Endothelial cell of umbilical vein (primary cell): ENCODE results near the gene ARHGAP28.

Experiments
- CTCF ChIP-seq, 2 donors: IDR thresholded peaks; 1 replicate in 1 of 2; 2 replicates in 1 of 2; pipeline ENCODE4 v1.5.1; 2011; ENCODE audit warnings: low read length in 2 of 2, mild to moderate bottlenecking in 2 of 2, moderate library complexity in 2 of 2, control low read depth in 1 of 2, inconsistent platforms in 1 of 2, low read depth in 1 of 2; ENCODE audit not compliant: insufficient read depth in 1 of 2; ENCODE audit errors: extremely low read depth in 1 of 2
- MYC ChIP-seq: IDR thresholded peaks from one replicate; pipeline ENCODE4 v1.6.1; 2011; ENCODE audit warnings: mild to moderate bottlenecking, low read depth, low read length
- POLR2A ChIP-seq: IDR thresholded peaks from 2 replicates; pipeline ENCODE4 v1.6.1; 2012; ENCODE audit warnings: low read depth, mild to moderate bottlenecking, control low read depth, low read length

- TF ChIP-seq CTCF (IDR thresholded peaks at IDR 0.05; ENCODE audit: extremely low read depth in 1 of 2, insufficient read depth in 1 of 2, low read depth in 1 of 2, low read length in 2 of 2): no peak
- no peak for TF ChIP-seq POLR2A
- no peak for TF ChIP-seq MYC
Observed at GRCh38 chr18:6942742-6943141, 213.2 kb downstream of the ARHGAP28 start.
